Liver (tissue), 9 donors: ENCODE results near the gene OR4N2. TPM values are rescaled to one million over a fixed set of nuclear protein-coding genes. Genes with fewer than 3 reads are reported as not detected.

Experiments used
- DNase-seq: peaks from one replicate; pipeline ENCODE4 v3.0.0-alpha.2; 2017; ENCODE audit warnings: low spot score
- H3K27ac ChIP-seq, 2 donors: one replicate each; pipeline ENCODE4 v1.7.0; 2013; ENCODE audit warnings: inconsistent platforms in 2 of 2, low read length in 2 of 2, control low read depth in 1 of 2, low read depth in 1 of 2, mild to moderate bottlenecking in 1 of 2
- H3K27me3 ChIP-seq, 4 donors: one replicate each; pipeline versions ENCODE4 v1.6.1 to v1.7.0; 2013; ENCODE audit warnings: low read length in 3 of 4, inconsistent platforms in 1 of 4, mild to moderate bottlenecking in 1 of 4, moderate library complexity in 1 of 4; ENCODE audit not compliant: control insufficient read depth in 4 of 4, insufficient read depth in 4 of 4
- H3K36me3 ChIP-seq, 4 donors: one replicate each; pipeline versions ENCODE4 v1.6.1 to v1.7.0; 2013; ENCODE audit warnings: low read length in 3 of 4, mild to moderate bottlenecking in 3 of 4, low read depth in 1 of 4, moderate library complexity in 1 of 4; ENCODE audit not compliant: control insufficient read depth in 4 of 4, insufficient read depth in 3 of 4
- H3K4me1 ChIP-seq, 4 donors: one replicate each; pipeline versions ENCODE4 v1.6.1 to v1.7.0; 2013; ENCODE audit warnings: low read length in 3 of 4, mild to moderate bottlenecking in 3 of 4, moderate library complexity in 1 of 4; ENCODE audit not compliant: control insufficient read depth in 4 of 4, insufficient read depth in 4 of 4
- H3K4me3 ChIP-seq, 3 donors: one replicate each; pipeline versions ENCODE4 v1.6.1 to v1.7.0; 2013; ENCODE audit warnings: low read length in 3 of 3, control low read depth in 1 of 3, low read depth in 1 of 3, mild to moderate bottlenecking in 1 of 3
- H3K9ac ChIP-seq, 2 donors: one replicate each; pipeline ENCODE4 v1.7.0; 2013; ENCODE audit warnings: low read length in 2 of 2, mild to moderate bottlenecking in 2 of 2, moderate library complexity in 2 of 2, control low read depth in 1 of 2, low read depth in 1 of 2
- H3K9me3 ChIP-seq, 4 donors: one replicate each; pipeline versions ENCODE4 v1.6.1 to v1.7.0; 2013; ENCODE audit warnings: low read length in 3 of 4; ENCODE audit not compliant: control insufficient read depth in 4 of 4
- EGR1 ChIP-seq, 2 donors: IDR thresholded peaks; 2 replicates each; pipeline ENCODE4 v1.6.1; 2016 to 2018; ENCODE audit warnings: antibody characterized with exemption in 2 of 2, low read depth in 2 of 2
- HNF4A ChIP-seq, 2 donors: conservative IDR thresholded peaks; 2 replicates each; pipeline ENCODE4 v1.6.1; 2016; ENCODE audit warnings: antibody characterized with exemption in 2 of 2, mild to moderate bottlenecking in 2 of 2
- HNF4G ChIP-seq: IDR thresholded peaks from 2 replicates; pipeline ENCODE4 v1.6.1; 2016; ENCODE audit warnings: antibody characterized with exemption
- JUND ChIP-seq, 2 donors: IDR thresholded peaks; 2 replicates each; pipeline ENCODE4 v1.6.1; 2016; ENCODE audit warnings: antibody characterized with exemption in 2 of 2
- NR2F2 ChIP-seq: IDR thresholded peaks from 2 replicates; pipeline ENCODE4 v1.6.1; 2016; ENCODE audit warnings: antibody characterized with exemption
- RAD21 ChIP-seq, 2 donors: IDR thresholded peaks; 2 replicates each; pipeline ENCODE4 v1.6.1; 2016; ENCODE audit warnings: antibody characterized with exemption in 2 of 2, mild to moderate bottlenecking in 2 of 2
- SP1 ChIP-seq: IDR thresholded peaks from 2 replicates; pipeline ENCODE4 v1.6.1; 2018; ENCODE audit warnings: antibody characterized with exemption, mild to moderate bottlenecking
- TAF1 ChIP-seq: conservative IDR thresholded peaks from 2 replicates; pipeline ENCODE4 v1.6.1; 2016; ENCODE audit warnings: antibody characterized with exemption, mild to moderate bottlenecking
- YY1 ChIP-seq: IDR thresholded peaks from 2 replicates; pipeline ENCODE4 v1.6.1; 2016; ENCODE audit warnings: antibody characterized with exemption, mild to moderate bottlenecking
- WGBS: extraction: QIAGEN DNeasy Blood & Tissue Kit; methylation state at CpG from one replicate; pipeline ENCODE4 v1.1.7; 2013; 5-methylcytosine and 5-hydroxymethylcytosine counted together
- polyA plus RNA-seq, 2 donors: library from polyadenylated mRNA; stranded (reverse) in 1 of 2; unstranded in 1 of 2; fragments of 200-250 nt in 1 of 2; fragments of >200 nt in 1 of 2; fragmentation: Nextera tagmentation in 1 of 2; extraction: Ambion mirVana in 1 of 2; gene quantifications; one replicate each; pipeline versions ENCODE4 v1.2.1 to v1.2.3, GENCODE V29; 2013 to 2015
- total RNA-seq, 2 donors: library from RNA; depleted of rRNA; stranded (reverse); fragments of >200 nt; gene quantifications; one replicate each; pipeline ENCODE4 v1.2.3, GENCODE V29; 2014
- TF ChIP-seq, protein P1 (sequence below): IDR thresholded peaks from 2 replicates; pipeline ENCODE4 v1.6.1; 2016; ENCODE audit warnings: antibody characterized with exemption
- TF ChIP-seq, protein P2 (sequence below): IDR thresholded peaks from 2 replicates; pipeline ENCODE4 v1.6.1; 2016; ENCODE audit warnings: antibody characterized with exemption
- TF ChIP-seq, protein P3 (sequence below): fragments of 150-350 bp; IDR thresholded peaks from 2 replicates; pipeline ENCODE4 v1.5.1; 2017; ENCODE audit warnings: improper control_type of control experiment, low read depth, low read length; ENCODE audit not compliant: missing input control
- TF ChIP-seq, protein P4 (sequence below): IDR thresholded peaks from 2 replicates; pipeline ENCODE4 v1.6.1; 2016; ENCODE audit warnings: antibody characterized with exemption, mild to moderate bottlenecking
- donor health status: healthy.
- donor health status: healthy.
- donor health status: healthy.
- donor health status: healthy.
- donor health status: healthy.

The OR4N2 gene
- total and polyA plus RNA-seq, 4 donors: not detected

DNA sequence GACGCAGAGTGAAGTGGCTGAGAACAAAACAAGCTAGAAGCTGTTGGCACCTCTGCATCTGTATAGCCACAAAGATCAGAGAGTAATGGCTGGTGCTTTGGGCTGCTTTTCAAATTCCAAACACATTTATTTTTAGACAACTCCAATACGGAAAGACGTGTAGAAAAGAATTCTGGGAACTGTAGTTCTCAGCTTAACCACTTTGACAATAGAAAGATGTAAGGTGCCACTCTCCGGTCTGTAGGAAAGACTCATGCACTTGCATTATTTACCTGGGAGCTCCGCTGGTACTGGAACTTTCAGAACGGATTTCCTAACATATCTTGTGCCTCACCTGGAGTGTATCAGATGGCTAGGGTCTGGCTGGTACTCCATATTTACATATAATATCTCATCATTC lies 69.6 kb downstream of the OR4N2 start:
- Histone ChIP-seq H3K36me3 (no peaks in the 10 kb centered on the region), H3K4me3 (no peak overlapping the region), H3K9ac (no peak overlapping the region), H3K27ac (no peak overlapping the region), H3K27me3 (no peaks in the 10 kb centered on the region), H3K9me3 (no peaks in the 10 kb centered on the region), H3K4me1 (no peaks in the 10 kb centered on the region)
- TF ChIP-seq JUND (IDR thresholded peaks at IDR 0.05) (no peak), HNF4A (conservative IDR thresholded peaks at IDR 0.05) (no peak), HNF4G (no peak), RAD21 (IDR thresholded peaks at IDR 0.05) (no peak), SP1 (no peak), TAF1 (no peak), YY1 (no peak), EGR1 (IDR thresholded peaks at IDR 0.05; ENCODE audit: low read depth in 2 of 2) (no peak)
- TF ChIP-seq, protein P1, sequence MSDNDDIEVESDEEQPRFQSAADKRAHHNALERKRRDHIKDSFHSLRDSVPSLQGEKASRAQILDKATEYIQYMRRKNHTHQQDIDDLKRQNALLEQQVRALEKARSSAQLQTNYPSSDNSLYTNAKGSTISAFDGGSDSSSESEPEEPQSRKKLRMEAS: no peak
- TF ChIP-seq, protein P2, sequence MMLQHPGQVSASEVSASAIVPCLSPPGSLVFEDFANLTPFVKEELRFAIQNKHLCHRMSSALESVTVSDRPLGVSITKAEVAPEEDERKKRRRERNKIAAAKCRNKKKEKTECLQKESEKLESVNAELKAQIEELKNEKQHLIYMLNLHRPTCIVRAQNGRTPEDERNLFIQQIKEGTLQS: no peak
- TF ChIP-seq, protein P3, sequence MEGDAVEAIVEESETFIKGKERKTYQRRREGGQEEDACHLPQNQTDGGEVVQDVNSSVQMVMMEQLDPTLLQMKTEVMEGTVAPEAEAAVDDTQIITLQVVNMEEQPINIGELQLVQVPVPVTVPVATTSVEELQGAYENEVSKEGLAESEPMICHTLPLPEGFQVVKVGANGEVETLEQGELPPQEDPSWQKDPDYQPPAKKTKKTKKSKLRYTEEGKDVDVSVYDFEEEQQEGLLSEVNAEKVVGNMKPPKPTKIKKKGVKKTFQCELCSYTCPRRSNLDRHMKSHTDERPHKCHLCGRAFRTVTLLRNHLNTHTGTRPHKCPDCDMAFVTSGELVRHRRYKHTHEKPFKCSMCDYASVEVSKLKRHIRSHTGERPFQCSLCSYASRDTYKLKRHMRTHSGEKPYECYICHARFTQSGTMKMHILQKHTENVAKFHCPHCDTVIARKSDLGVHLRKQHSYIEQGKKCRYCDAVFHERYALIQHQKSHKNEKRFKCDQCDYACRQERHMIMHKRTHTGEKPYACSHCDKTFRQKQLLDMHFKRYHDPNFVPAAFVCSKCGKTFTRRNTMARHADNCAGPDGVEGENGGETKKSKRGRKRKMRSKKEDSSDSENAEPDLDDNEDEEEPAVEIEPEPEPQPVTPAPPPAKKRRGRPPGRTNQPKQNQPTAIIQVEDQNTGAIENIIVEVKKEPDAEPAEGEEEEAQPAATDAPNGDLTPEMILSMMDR: no peak
- TF ChIP-seq, protein P4, sequence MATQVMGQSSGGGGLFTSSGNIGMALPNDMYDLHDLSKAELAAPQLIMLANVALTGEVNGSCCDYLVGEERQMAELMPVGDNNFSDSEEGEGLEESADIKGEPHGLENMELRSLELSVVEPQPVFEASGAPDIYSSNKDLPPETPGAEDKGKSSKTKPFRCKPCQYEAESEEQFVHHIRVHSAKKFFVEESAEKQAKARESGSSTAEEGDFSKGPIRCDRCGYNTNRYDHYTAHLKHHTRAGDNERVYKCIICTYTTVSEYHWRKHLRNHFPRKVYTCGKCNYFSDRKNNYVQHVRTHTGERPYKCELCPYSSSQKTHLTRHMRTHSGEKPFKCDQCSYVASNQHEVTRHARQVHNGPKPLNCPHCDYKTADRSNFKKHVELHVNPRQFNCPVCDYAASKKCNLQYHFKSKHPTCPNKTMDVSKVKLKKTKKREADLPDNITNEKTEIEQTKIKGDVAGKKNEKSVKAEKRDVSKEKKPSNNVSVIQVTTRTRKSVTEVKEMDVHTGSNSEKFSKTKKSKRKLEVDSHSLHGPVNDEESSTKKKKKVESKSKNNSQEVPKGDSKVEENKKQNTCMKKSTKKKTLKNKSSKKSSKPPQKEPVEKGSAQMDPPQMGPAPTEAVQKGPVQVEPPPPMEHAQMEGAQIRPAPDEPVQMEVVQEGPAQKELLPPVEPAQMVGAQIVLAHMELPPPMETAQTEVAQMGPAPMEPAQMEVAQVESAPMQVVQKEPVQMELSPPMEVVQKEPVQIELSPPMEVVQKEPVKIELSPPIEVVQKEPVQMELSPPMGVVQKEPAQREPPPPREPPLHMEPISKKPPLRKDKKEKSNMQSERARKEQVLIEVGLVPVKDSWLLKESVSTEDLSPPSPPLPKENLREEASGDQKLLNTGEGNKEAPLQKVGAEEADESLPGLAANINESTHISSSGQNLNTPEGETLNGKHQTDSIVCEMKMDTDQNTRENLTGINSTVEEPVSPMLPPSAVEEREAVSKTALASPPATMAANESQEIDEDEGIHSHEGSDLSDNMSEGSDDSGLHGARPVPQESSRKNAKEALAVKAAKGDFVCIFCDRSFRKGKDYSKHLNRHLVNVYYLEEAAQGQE: no peak
- 20% methylated on average over 6 of the region's 6 CpGs for WGBS
- DNase-seq: no peak

DNA sequence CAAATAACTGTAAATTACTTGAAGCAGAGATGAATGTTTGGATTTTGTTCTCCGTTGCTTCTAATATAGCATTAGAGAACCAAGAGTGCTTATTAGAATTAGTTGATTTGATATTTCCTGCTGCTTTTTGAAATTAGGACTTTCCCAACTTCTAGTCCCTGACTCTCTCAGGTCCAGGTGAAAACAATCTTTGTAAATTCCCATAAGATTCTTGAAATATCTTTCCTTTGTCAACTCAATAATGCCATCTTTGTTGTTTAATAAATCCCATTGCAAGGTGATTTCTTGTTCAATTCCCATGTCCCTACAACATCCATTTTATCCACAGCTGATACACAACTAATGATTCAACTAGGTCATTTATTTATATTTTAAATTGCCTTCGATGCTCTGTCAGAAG lies 71.3 kb downstream of the OR4N2 start, which contains the start of gene OR4K2:
Gene OR4K2, plus strand, starts transcription at position 301 of the 400 bp plus-strand sequence. CDS start 1,126 bp downstream, outside the sequence.
- no peak within 1 kb of the TSS for H3K9ac ChIP-seq
- no peak for DNase-seq
- no peaks in the 10 kb centered on the region for H3K9me3 ChIP-seq
- 53% methylated on average over 2 of the region's 2 CpGs for WGBS
- no peaks in the 10 kb centered on the region for H3K27me3 ChIP-seq
- no peak within 1 kb of the TSS for H3K27ac ChIP-seq
- no peaks in the 10 kb centered on the region for H3K36me3 ChIP-seq
- no peak for TF ChIP-seq NR2F2
- no peak for TF ChIP-seq HNF4G
- TF ChIP-seq, protein P1: no peak
- TF ChIP-seq, protein P2: no peak
- no peaks in the 10 kb centered on the region for H3K4me1 ChIP-seq
- H3K4me3 ChIP-seq: no peak within 1 kb of the TSS
